Chondrocyte (in vitro differentiated cells): ENCODE measurements around the gene PRCP. TPM values are rescaled to one million over a fixed set of nuclear protein-coding genes. Genes with fewer than 3 reads are reported as not detected.

ENCODE experiments used
- DNase-seq: peaks from one replicate; pipeline ENCODE4 v3.0.0; 2021; ENCODE audit warnings: mixed read lengths, low spot score
- H3K27ac Mint-ChIP-seq: one replicate; pipeline ENCODE4 v1.8.0; 2021; ENCODE audit warnings: mild to moderate bottlenecking, moderate library complexity, mixed read lengths; ENCODE audit not compliant: unreplicated experiment
- H3K27me3 Mint-ChIP-seq: 2 replicates; pipeline ENCODE4 v1.8.0; 2021; ENCODE audit warnings: low read depth, mixed read lengths
- H3K36me3 Mint-ChIP-seq: 2 replicates; pipeline ENCODE4 v1.8.0; 2021; ENCODE audit warnings: low read depth, mixed read lengths
- H3K4me1 Mint-ChIP-seq: 2 replicates; pipeline ENCODE4 v1.8.0; 2021; ENCODE audit warnings: low read depth, mild to moderate bottlenecking, mixed read lengths
- H3K4me3 Mint-ChIP-seq: one replicate; pipeline ENCODE4 v1.8.0; 2021; ENCODE audit warnings: mild to moderate bottlenecking, moderate library complexity, mixed read lengths; ENCODE audit not compliant: unreplicated experiment
- H3K9me3 Mint-ChIP-seq: 2 replicates; pipeline ENCODE4 v1.8.0; 2021; ENCODE audit warnings: low read depth, mixed read lengths
- total RNA-seq: library from RNA; stranded (reverse); gene quantifications from 3 replicates; pipeline ENCODE4 v1.2.1, GENCODE V29; 2021
- TF ChIP-seq, protein P1 (sequence below): fragments of 200-600 bp; sonication (generic); IDR thresholded peaks from 2 replicates; pipeline ENCODE4 v1.5.0; 2021; ENCODE audit warnings: antibody characterized with exemption, mild to moderate bottlenecking, moderate library complexity

PRCP gene
- total RNA-seq, 1 donor from 2014 or later: 58.9 TPM

GRCh38 chr11:82790723-82791484 is 109.3 kb downstream of the PRCP start:
- no peaks in the 10 kb centered on the region for H3K27me3 Mint-ChIP-seq
- no peaks in the 10 kb centered on the region for H3K9me3 Mint-ChIP-seq
- no peak overlapping the region for H3K27ac Mint-ChIP-seq
- no peak for DNase-seq
- TF ChIP-seq, protein P1, sequence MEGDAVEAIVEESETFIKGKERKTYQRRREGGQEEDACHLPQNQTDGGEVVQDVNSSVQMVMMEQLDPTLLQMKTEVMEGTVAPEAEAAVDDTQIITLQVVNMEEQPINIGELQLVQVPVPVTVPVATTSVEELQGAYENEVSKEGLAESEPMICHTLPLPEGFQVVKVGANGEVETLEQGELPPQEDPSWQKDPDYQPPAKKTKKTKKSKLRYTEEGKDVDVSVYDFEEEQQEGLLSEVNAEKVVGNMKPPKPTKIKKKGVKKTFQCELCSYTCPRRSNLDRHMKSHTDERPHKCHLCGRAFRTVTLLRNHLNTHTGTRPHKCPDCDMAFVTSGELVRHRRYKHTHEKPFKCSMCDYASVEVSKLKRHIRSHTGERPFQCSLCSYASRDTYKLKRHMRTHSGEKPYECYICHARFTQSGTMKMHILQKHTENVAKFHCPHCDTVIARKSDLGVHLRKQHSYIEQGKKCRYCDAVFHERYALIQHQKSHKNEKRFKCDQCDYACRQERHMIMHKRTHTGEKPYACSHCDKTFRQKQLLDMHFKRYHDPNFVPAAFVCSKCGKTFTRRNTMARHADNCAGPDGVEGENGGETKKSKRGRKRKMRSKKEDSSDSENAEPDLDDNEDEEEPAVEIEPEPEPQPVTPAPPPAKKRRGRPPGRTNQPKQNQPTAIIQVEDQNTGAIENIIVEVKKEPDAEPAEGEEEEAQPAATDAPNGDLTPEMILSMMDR: no peak
- H3K4me1 Mint-ChIP-seq: no peaks in the 10 kb centered on the region
- no peaks in the 10 kb centered on the region for H3K36me3 Mint-ChIP-seq
- no peak overlapping the region for H3K4me3 Mint-ChIP-seq

DNA sequence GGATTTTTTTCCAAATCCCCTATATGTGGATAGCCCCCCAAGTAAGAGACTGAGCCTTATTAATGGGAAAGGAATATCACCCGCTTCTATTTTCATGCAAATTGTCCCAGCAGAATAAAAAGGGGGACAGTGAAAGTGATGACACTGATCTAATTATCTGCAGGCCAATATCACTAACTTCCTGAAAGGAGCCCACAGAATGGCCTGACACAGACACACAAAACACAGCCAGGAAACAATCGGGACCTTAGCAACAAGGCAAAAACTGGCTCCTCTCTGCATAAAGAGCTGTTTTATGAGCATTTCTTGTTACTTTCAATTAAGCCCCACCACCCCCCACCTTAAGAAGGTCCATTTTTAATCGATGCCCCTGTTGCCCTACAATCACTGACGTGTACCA is 112.2 kb downstream of the PRCP start:
- TF ChIP-seq, protein P1: no peak
- H3K27me3 Mint-ChIP-seq: peaks cover 2% of the 10 kb centered on the region
- H3K36me3 Mint-ChIP-seq: no peaks in the 10 kb centered on the region
- no peak overlapping the region for H3K4me3 Mint-ChIP-seq
- H3K27ac Mint-ChIP-seq: no peak overlapping the region
- DNase-seq: no peak
- no peaks in the 10 kb centered on the region for H3K9me3 Mint-ChIP-seq
- H3K4me1 Mint-ChIP-seq: no peaks in the 10 kb centered on the region

DNA sequence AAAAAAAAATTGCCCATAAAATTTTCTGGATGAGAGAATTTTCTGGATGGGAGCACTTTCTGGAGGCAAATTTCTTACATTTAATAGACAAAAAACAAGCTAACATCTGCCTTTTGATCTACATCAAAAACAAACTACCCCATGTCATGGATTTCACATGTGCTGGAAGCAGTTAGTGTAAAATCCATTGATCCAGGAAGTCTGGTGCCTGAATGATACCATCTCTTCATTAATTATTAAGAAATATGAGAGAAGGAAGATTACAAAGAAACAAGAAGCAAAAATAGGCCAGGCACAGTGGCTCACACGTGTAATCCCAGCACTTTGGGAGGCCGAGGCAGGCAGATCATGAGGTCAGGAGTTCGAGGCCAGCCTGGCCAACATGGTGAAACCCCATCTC is 113.4 kb downstream of the PRCP start:
- H3K9me3 Mint-ChIP-seq: peaks cover 8% of the 10 kb centered on the region
- H3K27me3 Mint-ChIP-seq: peaks cover 2% of the 10 kb centered on the region
- TF ChIP-seq, protein P1: no peak
- no peaks in the 10 kb centered on the region for H3K36me3 Mint-ChIP-seq
- no peak overlapping the region for H3K27ac Mint-ChIP-seq
- H3K4me3 Mint-ChIP-seq: no peak overlapping the region
- no peak for DNase-seq
- H3K4me1 Mint-ChIP-seq: no peaks in the 10 kb centered on the region

DNA sequence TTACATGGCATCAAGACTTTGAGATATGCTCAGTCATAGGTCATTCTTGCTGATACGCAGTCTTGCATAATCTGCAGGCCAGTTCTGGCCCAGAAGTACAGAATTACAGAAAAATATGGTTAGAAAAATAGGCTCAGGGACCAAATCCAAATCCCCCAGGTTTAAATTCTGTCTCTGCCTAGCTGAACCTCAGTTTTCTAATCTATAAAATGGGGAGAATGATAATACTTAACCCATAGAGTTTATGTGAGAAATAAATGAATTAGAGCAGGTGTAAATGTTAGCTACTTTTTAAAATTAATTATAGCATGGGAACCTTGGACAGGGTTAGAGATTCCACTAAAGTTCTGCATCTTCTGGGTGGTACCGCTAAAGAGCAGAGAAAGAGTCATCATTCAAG is 114.2 kb downstream of the PRCP start:
- TF ChIP-seq, protein P1: no peak
- peaks cover 2% of the 10 kb centered on the region for H3K27me3 Mint-ChIP-seq
- peaks cover 14% of the 10 kb centered on the region for H3K9me3 Mint-ChIP-seq
- no peaks in the 10 kb centered on the region for H3K36me3 Mint-ChIP-seq
- DNase-seq: no peak
- H3K27ac Mint-ChIP-seq: no peak overlapping the region
- no peak overlapping the region for H3K4me3 Mint-ChIP-seq
- H3K4me1 Mint-ChIP-seq: no peaks in the 10 kb centered on the region

DNA sequence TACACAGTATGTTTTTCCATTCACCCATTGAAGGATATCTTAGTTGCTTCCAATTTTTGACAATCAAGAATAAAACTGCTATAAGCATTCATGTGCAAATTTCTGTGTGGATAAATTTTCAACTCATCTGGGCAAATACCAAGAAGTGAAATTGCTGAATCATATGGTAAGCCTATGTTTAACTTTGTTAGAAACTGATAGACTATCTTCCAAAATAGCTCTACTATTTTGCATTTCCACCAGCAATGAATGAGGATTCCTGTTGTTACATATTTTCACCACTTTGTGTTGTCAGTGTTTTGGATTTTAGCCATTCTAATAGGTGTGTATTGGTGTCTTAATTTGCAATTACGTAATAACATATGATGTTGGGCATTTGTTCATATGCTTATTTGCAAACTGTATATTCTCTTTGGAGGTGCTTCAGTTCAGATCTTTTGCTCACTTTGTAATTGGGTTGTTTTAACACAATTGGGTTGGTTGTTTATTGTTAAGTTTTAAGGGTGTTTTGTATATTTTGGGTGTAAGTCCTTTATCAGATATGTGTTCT is 117.3 kb downstream of the PRCP start:
- H3K27ac Mint-ChIP-seq: no peak overlapping the region
- peaks cover 2% of the 10 kb centered on the region for H3K27me3 Mint-ChIP-seq
- H3K9me3 Mint-ChIP-seq: peaks cover 17% of the 10 kb centered on the region
- TF ChIP-seq, protein P1: no peak
- no peak overlapping the region for H3K4me3 Mint-ChIP-seq
- no peaks in the 10 kb centered on the region for H3K36me3 Mint-ChIP-seq
- H3K4me1 Mint-ChIP-seq: no peaks in the 10 kb centered on the region
- no peak for DNase-seq
